GM12878 (cell line): Measurements from ENCODE around the gene INO80D. TPM values are rescaled to one million over a fixed set of nuclear protein-coding genes. Genes with fewer than 3 reads are reported as not detected.

ENCODE experiments used
- ATAC-seq: fragments of 200-7000 bp; cut with Tn5 transposase; 3 replicates; pipeline ENCODE4 v1.9.1; 2020; ENCODE audit warnings: mild to moderate bottlenecking, moderate library complexity
- BruUV-seq: library from RNA; stranded (reverse); fragments of 400-500 nt; replicated peaks from 2 replicates; lab custom pipeline; 2021; lab: Mats Ljungman, UMichigan
- CTCF ChIA-PET: fragments of 300-600 bp; sonication (Branson Sonifier 250); formaldehyde crosslinking; extraction: SDS; loops from one replicate; lab custom pipeline; 2021; ENCODE audit warnings: inconsistent platforms; lab: Yijun Ruan, JAX
- POLR2A ChIA-PET: fragments of 350-600 bp; formaldehyde crosslinking; extraction: SDS; loops from one replicate; lab custom pipeline; 2021; ENCODE audit warnings: inconsistent platforms; lab: Charles Lee
- RAD21 ChIA-PET: fragments of 300-600 bp; sonication (Branson Sonifier 250); formaldehyde crosslinking; loops from one replicate; lab custom pipeline; 2023; ENCODE audit warnings: antibody characterized with exemption; ENCODE audit not compliant: unreplicated experiment; lab: Charles Lee
- SMC1A ChIA-PET: fragments of 300-600 bp; sonication (Branson Sonifier 250); formaldehyde crosslinking; loops from one replicate; lab custom pipeline; 2023; ENCODE audit not compliant: unreplicated experiment, uncharacterized antibody; lab: Charles Lee
- DNase-seq: peaks from one replicate; pipeline ENCODE4 v3.0.0-alpha.2; 2011; ENCODE audit warnings: low read depth, low spot score
- FAIRE-seq: peaks from 3 replicates; lab custom pipeline; 2011; peaks lifted over from hg19 to GRCh38; lab: Jason Lieb, UNC
- H2AFZ ChIP-seq: 2 replicates; pipeline ENCODE4 v1.6.0; 2011; ENCODE audit warnings: low read depth, low read length, control low read depth; ENCODE audit not compliant: control insufficient read depth
- H3K27ac ChIP-seq: 2 replicates; pipeline ENCODE4 v1.5.1; 2011; ENCODE audit warnings: control low read depth; ENCODE audit not compliant: control insufficient read depth, insufficient read depth
- H3K27me3 ChIP-seq, 2 experiments: replicated peaks in 1 of 2; 2 replicates each; pipeline versions ENCODE4 v1.6.0 to v1.6.1; 2011; ENCODE audit warnings: low read length in 1 of 2; ENCODE audit not compliant: control insufficient read depth in 2 of 2, insufficient read depth in 2 of 2
- H3K36me3 ChIP-seq, 2 experiments: 2 replicates each; pipeline ENCODE4 v1.5.1; 2011; ENCODE audit warnings: low read length in 1 of 2; ENCODE audit not compliant: control insufficient read depth in 2 of 2, insufficient read depth in 2 of 2
- H3K4me1 ChIP-seq: 2 replicates; pipeline ENCODE4 v1.6.1; 2011; ENCODE audit warnings: mild to moderate bottlenecking, low read length, moderate library complexity, mixed read lengths; ENCODE audit not compliant: control insufficient read depth, insufficient read depth
- H3K4me2 ChIP-seq: 2 replicates; pipeline ENCODE4 v1.6.0; 2011; ENCODE audit warnings: control low read depth; ENCODE audit not compliant: control insufficient read depth, insufficient read depth
- H3K4me3 ChIP-seq: fragments of 200-600 bp; sonication (generic); 2 replicates; pipeline ENCODE4 v1.5.1; 2016
- H3K79me2 ChIP-seq: 2 replicates; pipeline ENCODE4 v1.6.0; 2011; ENCODE audit warnings: low read length; ENCODE audit not compliant: control insufficient read depth, insufficient read depth
- H3K9ac ChIP-seq: 2 replicates; pipeline ENCODE4 v1.8.0; 2011; ENCODE audit warnings: low read length, control low read depth, mixed read lengths; ENCODE audit not compliant: control insufficient read depth, insufficient read depth
- H3K9me3 ChIP-seq: replicated peaks from 3 replicates; pipeline ENCODE4 v1.5.1; 2011; ENCODE audit warnings: mild to moderate bottlenecking, low read length; ENCODE audit not compliant: control insufficient read depth, insufficient read depth
- H4K20me1 ChIP-seq: 2 replicates; pipeline ENCODE4 v1.6.0; 2011; ENCODE audit not compliant: control insufficient read depth, insufficient read depth
- CBFB ChIP-seq: IDR thresholded peaks from 2 replicates; pipeline ENCODE4 v1.6.1; 2016; ENCODE audit warnings: antibody characterized with exemption, low read depth
- EZH2 ChIP-seq: IDR thresholded peaks from 2 replicates; pipeline ENCODE4 v1.6.1; 2012; ENCODE audit warnings: low read depth, mild to moderate bottlenecking, control low read depth, inconsistent platforms, low read length, borderline replicate concordance; ENCODE audit not compliant: control insufficient read depth
- RAD51 ChIP-seq: fragments of 450-650 bp; IDR thresholded peaks from 2 replicates; pipeline ENCODE4 v1.6.1; 2016; ENCODE audit warnings: moderate library complexity, mild to moderate bottlenecking, inconsistent platforms
- SIN3A ChIP-seq: IDR thresholded peaks from 2 replicates; pipeline ENCODE4 v1.6.1; 2012; ENCODE audit warnings: low read depth, low read length, improper control_type of control experiment
- SMAD1 ChIP-seq: fragments of 450-650 bp; IDR thresholded peaks from 2 replicates; pipeline ENCODE4 v1.6.1; 2018; ENCODE audit warnings: mild to moderate bottlenecking, low read depth; ENCODE audit not compliant: partially characterized antibody
- ZBED1 ChIP-seq: IDR thresholded peaks from 2 replicates; pipeline ENCODE4 v1.6.1; 2016; ENCODE audit warnings: borderline replicate concordance
- WGBS: methylation state at CpG from one replicate; pipeline ENCODE4 v1.1.6; 2016; ENCODE audit warnings: low lambda C conversion rate; ENCODE audit not compliant: insufficient replicate concordance, insufficient coverage; ENCODE audit errors: missing lambda C conversion rate; 5-methylcytosine and 5-hydroxymethylcytosine counted together
- in situ Hi-C: fragments of 300-500 bp; cut with MboI; formaldehyde crosslinking; loops from 9 replicates; pipeline ENCODE4 v1.14.3; 2018; ENCODE audit warnings: mixed read lengths
- intact Hi-C: fragments of 100-400 bp; cut with micrococcal nuclease; formaldehyde crosslinking; loops from one replicate; pipeline ENCODE4 v1.14.2; 2022; ENCODE audit not compliant: unreplicated experiment
- polyA plus RNA-seq, 11 experiments: library from polyadenylated mRNA; depleted of rRNA in 4 of 11; unstranded in 6 of 11; stranded (reverse) in 5 of 11; fragments of >200 nt; fragmentation: Nextera tagmentation in 4 of 11; fragmentation: Illumina TruSeq in 1 of 11; extraction: Ambion mirVana in 4 of 11; extraction: Trizol in 1 of 11; gene quantifications; 1 replicate in 1 of 11; 2 replicates in 10 of 11; pipeline versions ENCODE4 v1.2.1 to v1.2.3, GENCODE V29; 2011 to 2016; ENCODE audit warnings: inconsistent platforms in 2 of 11, missing spikeins in 2 of 11, low read depth in 1 of 11
- total RNA-seq, 4 experiments: library from RNA; depleted of rRNA in 3 of 4; stranded (reverse); fragments of >200 nt in 3 of 4; fragmentation: Illumina TruSeq in 1 of 4; extraction: Trizol in 1 of 4; gene quantifications; 2 replicates each; pipeline versions ENCODE4 v1.2.1 to v1.2.3, GENCODE V29; 2013 to 2021
- TF ChIP-seq, protein P1 (sequence below): fragments of 450-650 bp; IDR thresholded peaks from 2 replicates; pipeline ENCODE4 v1.6.1; 2017; ENCODE audit warnings: mild to moderate bottlenecking, moderate library complexity
- TF ChIP-seq, protein P2 (sequence below): fragments of 450-650 bp; conservative IDR thresholded peaks from 2 replicates; pipeline ENCODE4 v1.6.1; 2017; ENCODE audit warnings: mild to moderate bottlenecking, moderate library complexity

INO80D gene
- total and polyA plus RNA-seq, 10 of the 15 experiments (the other 5 are each of a cell fraction or from before 2014, with no cell fraction given) = 0.73 to 16.3 (median 4.7) TPM

GRCh38 chr2:206071807-206072206, 14.2 kb downstream of the INO80D start:
- ChIA-PET RAD21 (interaction anchor here (0.7 to 1.1 kb wide), 2 partner anchors 8 to 18 kb away, joined by 3 read pairs; no protein-coding TSS in a partner anchor), POLR2A (no interaction called here), SMC1A (interaction anchor here (0.9 to 1.6 kb wide), 4 partner anchors 8 to 68 kb away, joined by 3 to 6 read pairs (median 4); partner anchors contain the start of gene INO80D), CTCF (interaction anchor here (0.9 kb wide), 2 partner anchors 15 to 82 kb away, joined by 3 read pairs; no protein-coding TSS in a partner anchor)
- no peak for ATAC-seq
- DNase-seq = no peak
- in situ Hi-C loops = no loop called here
- H3K9me3 ChIP-seq = no peaks in the 10 kb centered on the region
- no peak for FAIRE-seq
- TF ChIP-seq SIN3A = no peak
- TF ChIP-seq CBFB = no peak
- TF ChIP-seq, protein P1, sequence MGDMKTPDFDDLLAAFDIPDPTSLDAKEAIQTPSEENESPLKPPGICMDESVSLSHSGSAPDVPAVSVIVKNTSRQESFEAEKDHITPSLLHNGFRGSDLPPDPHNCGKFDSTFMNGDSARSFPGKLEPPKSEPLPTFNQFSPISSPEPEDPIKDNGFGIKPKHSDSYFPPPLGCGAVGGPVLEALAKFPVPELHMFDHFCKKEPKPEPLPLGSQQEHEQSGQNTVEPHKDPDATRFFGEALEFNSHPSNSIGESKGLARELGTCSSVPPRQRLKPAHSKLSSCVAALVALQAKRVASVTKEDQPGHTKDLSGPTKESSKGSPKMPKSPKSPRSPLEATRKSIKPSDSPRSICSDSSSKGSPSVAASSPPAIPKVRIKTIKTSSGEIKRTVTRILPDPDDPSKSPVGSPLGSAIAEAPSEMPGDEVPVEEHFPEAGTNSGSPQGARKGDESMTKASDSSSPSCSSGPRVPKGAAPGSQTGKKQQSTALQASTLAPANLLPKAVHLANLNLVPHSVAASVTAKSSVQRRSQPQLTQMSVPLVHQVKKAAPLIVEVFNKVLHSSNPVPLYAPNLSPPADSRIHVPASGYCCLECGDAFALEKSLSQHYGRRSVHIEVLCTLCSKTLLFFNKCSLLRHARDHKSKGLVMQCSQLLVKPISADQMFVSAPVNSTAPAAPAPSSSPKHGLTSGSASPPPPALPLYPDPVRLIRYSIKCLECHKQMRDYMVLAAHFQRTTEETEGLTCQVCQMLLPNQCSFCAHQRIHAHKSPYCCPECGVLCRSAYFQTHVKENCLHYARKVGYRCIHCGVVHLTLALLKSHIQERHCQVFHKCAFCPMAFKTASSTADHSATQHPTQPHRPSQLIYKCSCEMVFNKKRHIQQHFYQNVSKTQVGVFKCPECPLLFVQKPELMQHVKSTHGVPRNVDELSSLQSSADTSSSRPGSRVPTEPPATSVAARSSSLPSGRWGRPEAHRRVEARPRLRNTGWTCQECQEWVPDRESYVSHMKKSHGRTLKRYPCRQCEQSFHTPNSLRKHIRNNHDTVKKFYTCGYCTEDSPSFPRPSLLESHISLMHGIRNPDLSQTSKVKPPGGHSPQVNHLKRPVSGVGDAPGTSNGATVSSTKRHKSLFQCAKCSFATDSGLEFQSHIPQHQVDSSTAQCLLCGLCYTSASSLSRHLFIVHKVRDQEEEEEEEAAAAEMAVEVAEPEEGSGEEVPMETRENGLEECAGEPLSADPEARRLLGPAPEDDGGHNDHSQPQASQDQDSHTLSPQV = no peak
- TF ChIP-seq RAD51 = no peak
- TF ChIP-seq SMAD1 = no peak
- TF ChIP-seq EZH2 = no peak
- no peak for TF ChIP-seq ZBED1
- TF ChIP-seq, protein P2, sequence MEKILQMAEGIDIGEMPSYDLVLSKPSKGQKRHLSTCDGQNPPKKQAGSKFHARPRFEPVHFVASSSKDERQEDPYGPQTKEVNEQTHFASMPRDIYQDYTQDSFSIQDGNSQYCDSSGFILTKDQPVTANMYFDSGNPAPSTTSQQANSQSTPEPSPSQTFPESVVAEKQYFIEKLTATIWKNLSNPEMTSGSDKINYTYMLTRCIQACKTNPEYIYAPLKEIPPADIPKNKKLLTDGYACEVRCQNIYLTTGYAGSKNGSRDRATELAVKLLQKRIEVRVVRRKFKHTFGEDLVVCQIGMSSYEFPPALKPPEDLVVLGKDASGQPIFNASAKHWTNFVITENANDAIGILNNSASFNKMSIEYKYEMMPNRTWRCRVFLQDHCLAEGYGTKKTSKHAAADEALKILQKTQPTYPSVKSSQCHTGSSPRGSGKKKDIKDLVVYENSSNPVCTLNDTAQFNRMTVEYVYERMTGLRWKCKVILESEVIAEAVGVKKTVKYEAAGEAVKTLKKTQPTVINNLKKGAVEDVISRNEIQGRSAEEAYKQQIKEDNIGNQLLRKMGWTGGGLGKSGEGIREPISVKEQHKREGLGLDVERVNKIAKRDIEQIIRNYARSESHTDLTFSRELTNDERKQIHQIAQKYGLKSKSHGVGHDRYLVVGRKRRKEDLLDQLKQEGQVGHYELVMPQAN = no peak
- H3K4me1 ChIP-seq = no peaks in the 10 kb centered on the region
- no peak overlapping the region for H3K4me3 ChIP-seq
- no peaks in the 10 kb centered on the region for H3K27me3 ChIP-seq
- WGBS = 50% methylated on average over 1 of the region's 1 CpG
- intact Hi-C loops = no loop called here
- peaks cover 40% of the 10 kb centered on the region for H3K79me2 ChIP-seq
- no peak overlapping the region for H2AFZ ChIP-seq
- H3K9ac ChIP-seq = no peak overlapping the region
- no peak overlapping the region for H3K27ac ChIP-seq
- BruUV-seq = no TSS peak
- no peaks in the 10 kb centered on the region; a peak in 2 of 4 replicates for H3K36me3 ChIP-seq
- H4K20me1 ChIP-seq = no peaks in the 10 kb centered on the region
- H3K4me2 ChIP-seq = no peak overlapping the region
